ENCODE measurements around the gene SLFN11.
"Not testable (repeated sequence)": the region's sequence is repeated elsewhere in the genome, so short reads cannot be mapped to it uniquely, and the experiment has no call there.

The SLFN11 gene

GRCh38 chr17:35373534-35373983 lies at the start of gene SLFN11:
Gene SLFN11 (minus strand): TSS chr17:35373621. CDS start chr17:35363807, 9,814 bp downstream.
- Histone ChIP-seq H3K27me3 (ENCODE audit: insufficient read depth, low read length) (peaks cover 5% of the 10 kb centered on the region; the same call in 1 of the 2 replicates), H3K9ac (ENCODE audit: low read length) (no peak within 1 kb of the TSS), H3K27ac (ENCODE audit: low read depth, low read length, poor library complexity, severe bottlenecking) (no peak within 1 kb of the TSS)

GRCh38 chr17:35421069-35421468 lies 47.6 kb upstream of the SLFN11 start:
- not testable (repeated sequence) for H3K9me3 ChIP-seq (ENCODE audit: low read length); H3K4me3 ChIP-seq (ENCODE audit: low read depth, low read length, poor library complexity, severe bottlenecking); H2AFZ ChIP-seq (ENCODE audit: low read length); H3K9ac ChIP-seq (ENCODE audit: low read length); H3K27ac ChIP-seq (ENCODE audit: low read depth, low read length, poor library complexity, severe bottlenecking); H3K4me2 ChIP-seq (ENCODE audit: low read length); H3K9me2 ChIP-seq (ENCODE audit: low read depth, low read length); H4K20me1 ChIP-seq (ENCODE audit: insufficient read depth, low read length); H3F3A ChIP-seq (ENCODE audit: insufficient read depth, low read length); H3K79me2 ChIP-seq (ENCODE audit: insufficient read depth, low read length); H3K36me3 ChIP-seq (ENCODE audit: insufficient read depth, low read length); H3K27me3 ChIP-seq (ENCODE audit: insufficient read depth, low read length); H3K4me1 ChIP-seq (ENCODE audit: insufficient read depth, low read length, severe bottlenecking)

More at GRCh38 chr17:35373534-35373983, at the start of gene SLFN11:
- no peaks in the 10 kb centered on the region for H4K20me1 ChIP-seq (ENCODE audit: insufficient read depth, low read length)
- no peaks in the 10 kb centered on the region for H3K36me3 ChIP-seq (ENCODE audit: insufficient read depth, low read length)
- no peaks in the 10 kb centered on the region for H3K79me2 ChIP-seq (ENCODE audit: insufficient read depth, low read length)
- H3F3A ChIP-seq (ENCODE audit: insufficient read depth, low read length): no peaks in the 10 kb centered on the region
- no peak within 1 kb of the TSS for H2AFZ ChIP-seq (ENCODE audit: low read length)
- no peak for TF ChIP-seq CTCF (IDR thresholded peaks at IDR 0.05; ENCODE audit: low read length)
- TF ChIP-seq EZH2 (IDR thresholded peaks at IDR 0.05; ENCODE audit: borderline replicate concordance, low read length): no peak
- H3K4me1 ChIP-seq (ENCODE audit: insufficient read depth, low read length, severe bottlenecking): peaks cover 5% of the 10 kb centered on the region
- H3K9me2 ChIP-seq (ENCODE audit: low read depth, low read length): no peaks in the 10 kb centered on the region
- H3K9me3 ChIP-seq (ENCODE audit: low read length): 0 out of 2 replicates have a peak, but pooled peaks cover 3% of the 10 kb centered on the region
- peak within 1 kb of the TSS; percentile 64 for H3K4me2 ChIP-seq (ENCODE audit: low read length)
- peak within 1 kb of the TSS; percentile 45 for H3K4me3 ChIP-seq (ENCODE audit: low read depth, low read length, poor library complexity, severe bottlenecking)

- no peaks in the 10 kb centered on the region for H3K9me2 ChIP-seq (ENCODE audit: low read depth, low read length)
- no peaks in the 10 kb centered on the region for H3K9me3 ChIP-seq (ENCODE audit: low read length)
- H3K4me1 ChIP-seq (ENCODE audit: insufficient read depth, low read length, severe bottlenecking): no peaks in the 10 kb centered on the region
- no peaks in the 10 kb centered on the region for H3K79me2 ChIP-seq (ENCODE audit: insufficient read depth, low read length)
- no peak overlapping the region for H2AFZ ChIP-seq (ENCODE audit: low read length)
- no peak overlapping the region for H3K27ac ChIP-seq (ENCODE audit: low read depth, low read length, poor library complexity, severe bottlenecking)
- H3K9ac ChIP-seq (ENCODE audit: low read length): no peak overlapping the region
- H4K20me1 ChIP-seq (ENCODE audit: insufficient read depth, low read length): no peaks in the 10 kb centered on the region
- H3K4me3 ChIP-seq (ENCODE audit: low read depth, low read length, poor library complexity, severe bottlenecking): no peak overlapping the region
- no peaks in the 10 kb centered on the region for H3K36me3 ChIP-seq (ENCODE audit: insufficient read depth, low read length)
- no peak overlapping the region for H3K4me2 ChIP-seq (ENCODE audit: low read length)
- no peak for TF ChIP-seq EZH2 (IDR thresholded peaks at IDR 0.05; ENCODE audit: borderline replicate concordance, low read length)
- no peak for TF ChIP-seq CTCF (IDR thresholded peaks at IDR 0.05; ENCODE audit: low read length)
- H3K27me3 ChIP-seq (ENCODE audit: insufficient read depth, low read length): no peaks in the 10 kb centered on the region
- no peaks in the 10 kb centered on the region for H3F3A ChIP-seq (ENCODE audit: insufficient read depth, low read length)
These were observed 43.2 kb upstream of the SLFN11 start for GRCh38 chr17:35416659-35417058.

- not testable (repeated sequence) for H3K36me3 ChIP-seq (ENCODE audit: insufficient read depth, low read length); H2AFZ ChIP-seq (ENCODE audit: low read length); H3K27ac ChIP-seq (ENCODE audit: low read depth, low read length, poor library complexity, severe bottlenecking); H3K9me3 ChIP-seq (ENCODE audit: low read length); H3F3A ChIP-seq (ENCODE audit: insufficient read depth, low read length); H3K27me3 ChIP-seq (ENCODE audit: insufficient read depth, low read length); H3K4me2 ChIP-seq (ENCODE audit: low read length); H3K4me3 ChIP-seq (ENCODE audit: low read depth, low read length, poor library complexity, severe bottlenecking); H3K79me2 ChIP-seq (ENCODE audit: insufficient read depth, low read length); H3K9ac ChIP-seq (ENCODE audit: low read length); H3K9me2 ChIP-seq (ENCODE audit: low read depth, low read length); H4K20me1 ChIP-seq (ENCODE audit: insufficient read depth, low read length); H3K4me1 ChIP-seq (ENCODE audit: insufficient read depth, low read length, severe bottlenecking)
These were observed 41.3 kb upstream of the SLFN11 start for GRCh38 chr17:35414707-35415106.
